Fibroblast of mammary gland (primary cell): Measurements from ENCODE around the gene ZNF532.
"Not testable (repeated sequence)": the region's sequence is repeated elsewhere in the genome, so short reads cannot be mapped to it uniquely, and the experiment has no call there.

Source experiments
- DNase-seq: peaks from one replicate; pipeline ENCODE4 v3.0.0-alpha.2; 2010; ENCODE audit warnings: low read depth
- H3K4me3 ChIP-seq: 2 replicates; pipeline ENCODE4 v1.5.1; 2011; ENCODE audit warnings: low read depth, mild to moderate bottlenecking, low read length, moderate library complexity; ENCODE audit not compliant: control insufficient read depth
- TF ChIP-seq, protein P1 (sequence below): conservative IDR thresholded peaks from 2 replicates; pipeline ENCODE4 v1.5.1; 2011; ENCODE audit warnings: low read depth, low read length, inconsistent platforms; ENCODE audit not compliant: control insufficient read depth, insufficient read depth

ZNF532 gene

DNA sequence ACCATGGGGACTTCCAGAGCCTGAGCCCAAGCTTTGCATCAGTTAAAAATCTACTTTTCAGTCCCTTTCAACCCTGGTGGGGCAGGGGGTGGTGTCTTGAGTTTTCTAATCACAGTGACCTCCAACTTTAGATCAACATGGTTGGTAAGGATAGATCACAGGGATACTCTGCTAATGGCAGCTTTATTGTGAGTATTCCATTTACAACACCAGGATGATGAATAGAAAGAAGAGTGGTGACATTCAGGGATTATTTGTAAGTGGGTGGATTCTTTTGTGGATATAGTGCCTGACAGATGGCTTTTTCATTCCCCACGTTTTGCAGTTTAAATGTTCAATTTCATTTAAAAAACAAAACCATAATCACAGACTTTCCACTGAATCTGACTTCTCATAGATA, 51.3 kb downstream of the ZNF532 start:
- TF ChIP-seq, protein P1, sequence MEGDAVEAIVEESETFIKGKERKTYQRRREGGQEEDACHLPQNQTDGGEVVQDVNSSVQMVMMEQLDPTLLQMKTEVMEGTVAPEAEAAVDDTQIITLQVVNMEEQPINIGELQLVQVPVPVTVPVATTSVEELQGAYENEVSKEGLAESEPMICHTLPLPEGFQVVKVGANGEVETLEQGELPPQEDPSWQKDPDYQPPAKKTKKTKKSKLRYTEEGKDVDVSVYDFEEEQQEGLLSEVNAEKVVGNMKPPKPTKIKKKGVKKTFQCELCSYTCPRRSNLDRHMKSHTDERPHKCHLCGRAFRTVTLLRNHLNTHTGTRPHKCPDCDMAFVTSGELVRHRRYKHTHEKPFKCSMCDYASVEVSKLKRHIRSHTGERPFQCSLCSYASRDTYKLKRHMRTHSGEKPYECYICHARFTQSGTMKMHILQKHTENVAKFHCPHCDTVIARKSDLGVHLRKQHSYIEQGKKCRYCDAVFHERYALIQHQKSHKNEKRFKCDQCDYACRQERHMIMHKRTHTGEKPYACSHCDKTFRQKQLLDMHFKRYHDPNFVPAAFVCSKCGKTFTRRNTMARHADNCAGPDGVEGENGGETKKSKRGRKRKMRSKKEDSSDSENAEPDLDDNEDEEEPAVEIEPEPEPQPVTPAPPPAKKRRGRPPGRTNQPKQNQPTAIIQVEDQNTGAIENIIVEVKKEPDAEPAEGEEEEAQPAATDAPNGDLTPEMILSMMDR = no peak
- no peak for DNase-seq
- no peak overlapping the region for H3K4me3 ChIP-seq

- H3K4me3 ChIP-seq, DNase-seq: not testable (repeated sequence)
Observed at GRCh38 chr18:58919934-58920333, 55.3 kb downstream of the ZNF532 start.

- no peak overlapping the region for H3K4me3 ChIP-seq
- TF ChIP-seq, protein P1 = no peak
- no peak for DNase-seq
Observed at GRCh38 chr18:58922995-58923394, 58.3 kb downstream of the ZNF532 start.

DNA sequence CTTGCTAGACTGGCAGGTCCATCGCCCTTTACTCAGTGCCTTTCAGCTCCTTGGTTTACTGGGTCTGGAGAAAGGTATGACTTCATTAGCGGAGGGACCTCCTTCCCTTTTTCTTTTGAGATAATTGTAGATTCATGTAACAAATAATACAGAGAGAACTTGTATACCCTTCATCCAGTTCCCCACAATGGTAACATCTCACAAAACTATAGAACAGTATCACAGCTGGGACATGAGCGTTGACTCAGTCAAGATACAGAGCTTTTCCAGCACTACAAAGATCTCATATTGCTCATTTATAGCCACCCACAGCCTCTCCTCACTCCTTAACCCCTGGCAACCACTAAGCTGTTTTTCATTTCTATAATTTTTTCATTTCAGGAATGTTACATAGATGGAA, 59.8 kb downstream of the ZNF532 start:
- DNase-seq = no peak
- no peak overlapping the region for H3K4me3 ChIP-seq
- TF ChIP-seq, protein P1 = no peak

- H3K4me3 ChIP-seq = no peak overlapping the region
- no peak for DNase-seq
- TF ChIP-seq, protein P1 = no peak
Observed at GRCh38 chr18:58927659-58928058, 63.0 kb downstream of the ZNF532 start.

GRCh38 chr18:58928386-58928785, 63.7 kb downstream of the ZNF532 start:
- TF ChIP-seq, protein P1 = no peak
- H3K4me3 ChIP-seq = no peak overlapping the region
- DNase-seq = no peak

GRCh38 chr18:58929206-58929605, 64.5 kb downstream of the ZNF532 start:
- DNase-seq = no peak
- no peak overlapping the region for H3K4me3 ChIP-seq
- TF ChIP-seq, protein P1 = no peak
